ENCODE results near the gene TSPEAR.

Gene TSPEAR

GRCh38 chr21:44524414-44525371, 186.7 kb downstream of the TSPEAR start:
- no peaks in the 10 kb centered on the region for H3K36me3 ChIP-seq
- H3K4me1 ChIP-seq = no peaks in the 10 kb centered on the region
- no peaks in the 10 kb centered on the region for H3K9me3 ChIP-seq
- H3K27me3 ChIP-seq = peaks cover 0 to 34% of the 10 kb centered on the region in 2 donors
- no peak for TF ChIP-seq CTCF (IDR thresholded peaks at IDR 0.05)
- intact Hi-C loops (cut with DNase I; ENCODE audit: low total_unique reads) = no loop called here
- peak in 1 of 2 donors; percentile 3 for DNase-seq
- no peak overlapping the region for H3K27ac ChIP-seq
- no peak overlapping the region for H3K4me3 ChIP-seq

- Histone ChIP-seq H3K36me3 (no peaks in the 10 kb centered on the region), H3K4me1 (no peaks in the 10 kb centered on the region), H3K27me3 (peaks cover 0 to 28% of the 10 kb centered on the region in 2 donors), H3K4me3 (no peak overlapping the region), H3K9me3 (no peaks in the 10 kb centered on the region), H3K27ac (no peak overlapping the region)
- DNase-seq = no peak
- no peak for TF ChIP-seq CTCF (IDR thresholded peaks at IDR 0.05)
- intact Hi-C loops (cut with DNase I; ENCODE audit: low total_unique reads) = no loop called here
These were observed 187.6 kb downstream of the TSPEAR start for GRCh38 chr21:44523567-44524413.

- Histone ChIP-seq H3K9me3 (no peaks in the 10 kb centered on the region), H3K27me3 (peaks cover 0 to 28% of the 10 kb centered on the region in 2 donors), H3K4me1 (no peaks in the 10 kb centered on the region), H3K4me3 (no peak overlapping the region), H3K27ac (no peak overlapping the region), H3K36me3 (no peaks in the 10 kb centered on the region)
- no peak for TF ChIP-seq CTCF (IDR thresholded peaks at IDR 0.05)
- intact Hi-C loops (cut with DNase I; ENCODE audit: low total_unique reads) = no loop called here
- peak; percentile 7 to 47 for DNase-seq
These were observed 188.6 kb downstream of the TSPEAR start for GRCh38 chr21:44522753-44523204.

GRCh38 chr21:44521928-44522752, 189.2 kb downstream of the TSPEAR start:
- H3K9me3 ChIP-seq = no peaks in the 10 kb centered on the region
- peak; percentile 14 to 55 for DNase-seq
- no peaks in the 10 kb centered on the region for H3K36me3 ChIP-seq
- intact Hi-C loops (cut with DNase I; ENCODE audit: low total_unique reads) = no loop called here
- H3K4me1 ChIP-seq = no peaks in the 10 kb centered on the region
- TF ChIP-seq CTCF (IDR thresholded peaks at IDR 0.05) = no peak
- peaks cover 0 to 28% of the 10 kb centered on the region in 2 donors for H3K27me3 ChIP-seq
- no peak overlapping the region for H3K27ac ChIP-seq
- no peak overlapping the region for H3K4me3 ChIP-seq

Measured in tibial artery (tissue), 4 donors.